Hepatocyte (in vitro differentiated cells): ENCODE measurements around the gene KDM4C. TPM values are rescaled to one million over a fixed set of nuclear protein-coding genes. Genes with fewer than 3 reads are reported as not detected.

Experiments used
- DNase-seq: peaks from one replicate; pipeline ENCODE4 v3.0.0-alpha.2; 2016; ENCODE audit warnings: low spot score
- H2AFZ ChIP-seq: fragments of 200-600 bp; sonication (generic); 2 replicates; pipeline ENCODE4 v1.6.0; 2016; ENCODE audit warnings: antibody characterized with exemption, mild to moderate bottlenecking
- H3K27ac ChIP-seq: fragments of 200-600 bp; sonication (generic); 2 replicates; pipeline ENCODE4 v1.5.1; 2016; ENCODE audit warnings: mild to moderate bottlenecking
- H3K27me3 ChIP-seq: fragments of 200-600 bp; sonication (generic); 2 replicates; pipeline ENCODE4 v1.6.1; 2016
- H3K36me3 ChIP-seq: fragments of 200-600 bp; sonication (generic); replicated peaks from 2 replicates; pipeline ENCODE4 v1.5.1; 2016; ENCODE audit warnings: low read depth; ENCODE audit not compliant: insufficient read depth
- H3K4me1 ChIP-seq: fragments of 200-600 bp; sonication (generic); 2 replicates; pipeline ENCODE4 v1.5.1; 2016; ENCODE audit warnings: mild to moderate bottlenecking, moderate library complexity; ENCODE audit not compliant: insufficient read depth
- H3K4me2 ChIP-seq: fragments of 200-600 bp; sonication (generic); 2 replicates; pipeline ENCODE4 v1.6.0; 2016
- H3K4me3 ChIP-seq: fragments of 200-600 bp; sonication (generic); 2 replicates; pipeline ENCODE4 v1.5.1; 2016; ENCODE audit warnings: mild to moderate bottlenecking
- H3K79me2 ChIP-seq: fragments of 200-600 bp; sonication (generic); 2 replicates; pipeline ENCODE4 v1.6.0; 2017; ENCODE audit warnings: mild to moderate bottlenecking
- H3K9me2 ChIP-seq: fragments of 200-600 bp; sonication (generic); replicated peaks from 2 replicates; pipeline ENCODE4 v1.6.0; 2017; ENCODE audit warnings: mild to moderate bottlenecking; ENCODE audit not compliant: insufficient read depth
- H3K9me3 ChIP-seq: fragments of 200-600 bp; sonication (generic); 2 replicates; pipeline ENCODE4 v1.5.1; 2016; ENCODE audit warnings: low read depth, mild to moderate bottlenecking
- H4K20me1 ChIP-seq: fragments of 200-600 bp; sonication (generic); 2 replicates; pipeline ENCODE4 v1.6.0; 2016; ENCODE audit warnings: mild to moderate bottlenecking; ENCODE audit not compliant: insufficient read depth, poor library complexity, severe bottlenecking
- CTCF ChIP-seq: fragments of 200-600 bp; sonication (generic); IDR thresholded peaks from 2 replicates; pipeline ENCODE4 v1.5.1; 2016; ENCODE audit warnings: antibody characterized with exemption, mild to moderate bottlenecking; ENCODE audit not compliant: poor library complexity
- EZH2 ChIP-seq: fragments of 200-600 bp; sonication (generic); IDR thresholded peaks from 2 replicates; pipeline ENCODE4 v1.6.1; 2016; ENCODE audit warnings: antibody characterized with exemption, mild to moderate bottlenecking, borderline replicate concordance
- EZH2phosphoT487 ChIP-seq: fragments of 200-600 bp; sonication (generic); IDR thresholded peaks from one replicate; pipeline ENCODE4 v1.6.1; 2018; ENCODE audit warnings: antibody characterized with exemption, mild to moderate bottlenecking, low read depth, moderate library complexity; ENCODE audit not compliant: unreplicated experiment, severe bottlenecking
- WGBS: methylation state at CpG from one replicate; pipeline ENCODE4 v1.1.6; 2016; ENCODE audit warnings: low lambda C conversion rate; ENCODE audit errors: missing lambda C conversion rate; 5-methylcytosine and 5-hydroxymethylcytosine counted together
- polyA plus RNA-seq: library from polyadenylated mRNA; unstranded; fragments of >200 nt; fragmentation: Nextera tagmentation; extraction: Ambion mirVana; gene quantifications from 2 replicates; pipeline ENCODE4 v1.2.1, GENCODE V29; 2016
- total RNA-seq: library from RNA; depleted of rRNA; stranded (reverse); fragments of >200 nt; gene quantifications from 2 replicates; pipeline ENCODE4 v1.2.3, GENCODE V29; 2014

Gene KDM4C
- total and polyA plus RNA-seq, 2 experiments from 2014 or later: 16.1 to 28.7 TPM

GRCh38 chr9:7079051-7079450 is 321.3 kb downstream of the KDM4C start:
- Histone ChIP-seq H3K9me2 (no peaks in the 10 kb centered on the region), H3K27ac (no peak overlapping the region), H3K36me3 (no peaks in the 10 kb centered on the region), H3K4me2 (no peak overlapping the region), H3K4me3 (no peak overlapping the region), H4K20me1 (no peaks in the 10 kb centered on the region), H2AFZ (no peak overlapping the region), H3K79me2 (no peaks in the 10 kb centered on the region), H3K4me1 (no peaks in the 10 kb centered on the region), H3K9me3 (no peaks in the 10 kb centered on the region), H3K27me3 (no peaks in the 10 kb centered on the region)
- TF ChIP-seq CTCF: no peak
- no peak for TF ChIP-seq EZH2
- TF ChIP-seq EZH2phosphoT487: no peak
- DNase-seq: no peak
- WGBS: 98% methylated on average over 3 of the region's 3 CpGs

GRCh38 chr9:7081065-7081600 is 323.4 kb downstream of the KDM4C start:
- no peaks in the 10 kb centered on the region for H3K9me2 ChIP-seq
- DNase-seq: no peak
- no peaks in the 10 kb centered on the region for H3K4me1 ChIP-seq
- H3K27ac ChIP-seq: no peak overlapping the region
- H3K36me3 ChIP-seq: no peaks in the 10 kb centered on the region
- no peak overlapping the region for H2AFZ ChIP-seq
- no peaks in the 10 kb centered on the region for H4K20me1 ChIP-seq
- no peaks in the 10 kb centered on the region for H3K27me3 ChIP-seq
- 69% methylated on average over 5 of the region's 5 CpGs for WGBS
- no peaks in the 10 kb centered on the region for H3K79me2 ChIP-seq
- no peak for TF ChIP-seq EZH2phosphoT487
- TF ChIP-seq EZH2: no peak
- no peak for TF ChIP-seq CTCF
- no peak overlapping the region for H3K4me2 ChIP-seq
- no peaks in the 10 kb centered on the region for H3K9me3 ChIP-seq
- no peak overlapping the region for H3K4me3 ChIP-seq

GRCh38 chr9:7083192-7083591 is 325.4 kb downstream of the KDM4C start:
- no peak overlapping the region for H2AFZ ChIP-seq
- no peaks in the 10 kb centered on the region for H3K4me1 ChIP-seq
- no peak overlapping the region for H3K27ac ChIP-seq
- no peak overlapping the region for H3K4me3 ChIP-seq
- H3K27me3 ChIP-seq: no peaks in the 10 kb centered on the region
- no peaks in the 10 kb centered on the region for H4K20me1 ChIP-seq
- no peak for DNase-seq
- no peaks in the 10 kb centered on the region for H3K9me2 ChIP-seq
- no peaks in the 10 kb centered on the region for H3K36me3 ChIP-seq
- H3K79me2 ChIP-seq: no peaks in the 10 kb centered on the region
- no peak for TF ChIP-seq CTCF
- no peak for TF ChIP-seq EZH2
- no peak for TF ChIP-seq EZH2phosphoT487
- WGBS: 88% methylated on average over 1 of the region's 1 CpG
- H3K9me3 ChIP-seq: no peaks in the 10 kb centered on the region
- H3K4me2 ChIP-seq: no peak overlapping the region
